ENCODE results near the gene NEDD4. TPM values are rescaled to one million over a fixed set of nuclear protein-coding genes. Genes with fewer than 3 reads are reported as not detected.
A peak's percentile ranks its signal among the peaks of the same experiment; 100 is the strongest.

NEDD4 gene
- polyA plus RNA-seq, 2 of the 4 experiments (the other 2 are of a cell fraction) = 56.4 to 78.8 TPM

- TF ChIP-seq USF2 (IDR thresholded peaks at IDR 0.05) (no peak), CBX2 (IDR thresholded peaks at IDR 0.05; ENCODE audit: borderline replicate concordance, low read depth) (no peak), POLR2A (IDR thresholded peaks at IDR 0.05; ENCODE audit: low read length) (no peak), TP53 (CRISPR knock-in tag; IDR thresholded peaks at IDR 0.05) (no peak), RARB (CRISPR knock-in tag; IDR thresholded peaks at IDR 0.05) (no peak)
Observed at GRCh38 chr15:55784286-55784685, 209.1 kb downstream of the NEDD4 start (continued).

DNA sequence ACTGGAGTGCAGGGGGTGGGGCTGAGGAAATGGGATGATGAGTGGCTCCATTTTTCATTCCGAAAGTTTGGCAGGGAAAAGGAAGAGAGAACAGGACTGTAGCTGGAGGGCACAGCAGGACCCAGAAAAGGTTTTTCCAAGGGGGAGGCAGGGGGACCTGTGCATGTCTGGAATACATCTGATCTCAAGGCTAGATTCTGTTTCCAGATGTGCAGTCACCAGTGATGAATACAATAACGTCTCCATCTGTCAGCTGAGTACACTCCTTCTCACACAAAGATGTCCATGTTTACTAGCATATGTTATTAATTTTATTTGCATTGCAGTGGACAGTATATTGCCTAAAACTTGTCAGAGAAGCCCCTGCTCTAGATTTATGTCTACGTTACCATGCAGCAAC, 210.5 kb downstream of the NEDD4 start:
- Histone ChIP-seq H3K4me2 (no peak overlapping the region), H3K27ac (no peak overlapping the region), H3K4me1 (no peaks in the 10 kb centered on the region), H3K9me3 (peaks cover 3% of the 10 kb centered on the region; the same call in 1 of the 3 replicates), H3K4me3 (no peak overlapping the region)
- POLR2A ChIA-PET = no interaction called here
- CTCF ChIA-PET = interaction anchor here (1.0 to 1.8 kb wide), 5 partner anchors 10 to 134 kb away, joined by 3 to 10 read pairs (median 4); no protein-coding TSS in a partner anchor
- no peak for ATAC-seq
- DNase-seq (ENCODE audit: low read depth in 1 of 2, low spot score in 1 of 2) = no peak
- TF ChIP-seq TFCP2L1 (CRISPR knock-in tag; IDR thresholded peaks at IDR 0.05) (no peak), ZC3H11A (IDR thresholded peaks at IDR 0.05) (no peak), ELK1 (IDR thresholded peaks at IDR 0.05; ENCODE audit: low read depth, low read length) (no peak)
- FAIRE-seq = no peak
- 60% methylated on average over 3 of the region's 3 CpGs for WGBS (ENCODE audit: missing lambda C conversion rate)

- CTCF ChIA-PET = interaction anchor here (0.6 to 1.2 kb wide), 2 partner anchors 27 to 100 kb away, joined by 4 read pairs; no protein-coding TSS in a partner anchor
Observed at GRCh38 chr15:55780292-55780691, 213.1 kb downstream of the NEDD4 start.

GRCh38 chr15:55778932-55779331, 214.5 kb downstream of the NEDD4 start:
- H3K4me2 ChIP-seq = no peak overlapping the region
- ATAC-seq (no peak), FAIRE-seq (no peak), DNase-seq (ENCODE audit: low read depth in 1 of 2, low spot score in 1 of 2) (no peak)
- no peak overlapping the region for H3K27ac ChIP-seq
- no peaks in the 10 kb centered on the region for H3K4me1 ChIP-seq
- H3K9me3 ChIP-seq = peaks cover 3% of the 10 kb centered on the region; the same call in 1 of the 3 replicates
- peak; percentile 78 for TF ChIP-seq MAFK (IDR thresholded peaks at IDR 0.05; ENCODE audit: partially characterized antibody)
- TF ChIP-seq RNF2 (IDR thresholded peaks at IDR 0.05; ENCODE audit: borderline replicate concordance, low read depth) = no peak
- CTCF ChIA-PET = interaction anchor here (1.0 to 1.2 kb wide), 2 partner anchors 20 to 25 kb away, joined by 3 to 4 read pairs; no protein-coding TSS in a partner anchor
- POLR2A ChIA-PET = no interaction called here
- no peak overlapping the region for H3K4me3 ChIP-seq
- 26% methylated on average over 3 of the region's 3 CpGs for WGBS (ENCODE audit: missing lambda C conversion rate)

More at GRCh38 chr15:55780292-55780691, 213.1 kb downstream of the NEDD4 start:
- 13% methylated on average over 2 of the region's 2 CpGs for WGBS (ENCODE audit: missing lambda C conversion rate)
- DNase-seq (ENCODE audit: low read depth in 1 of 2, low spot score in 1 of 2) = no peak
- TF ChIP-seq NPAS2 (CRISPR knock-in tag; IDR thresholded peaks at IDR 0.05; ENCODE audit: borderline replicate concordance) = no peak
- no peak for TF ChIP-seq ZFP36 (IDR thresholded peaks at IDR 0.05; ENCODE audit: borderline replicate concordance, partially characterized antibody)
- TF ChIP-seq NR3C1 (IDR thresholded peaks at IDR 0.05) = no peak
- TF ChIP-seq BCL3 (IDR thresholded peaks at IDR 0.05) = no peak
- TF ChIP-seq ZSCAN20 (CRISPR knock-in tag; IDR thresholded peaks at IDR 0.05) = no peak
- TF ChIP-seq CHD2 (IDR thresholded peaks at IDR 0.05; ENCODE audit: low read length, partially characterized antibody) = no peak
- Histone ChIP-seq H3K9me3 (peaks cover 3% of the 10 kb centered on the region; the same call in 1 of the 3 replicates), H3K4me2 (no peak overlapping the region), H3K27ac (no peak overlapping the region), H3K4me3 (no peak overlapping the region), H3K4me1 (no peaks in the 10 kb centered on the region)
- POLR2A ChIA-PET = no interaction called here
- no peak for FAIRE-seq
- no peak for ATAC-seq

Small RNA genes lying within 50 kb of the gene (small RNA-seq; reads per million reads assigned to genes)
- 0 reads per million in 6 experiments for gene RN7SL568P

Data from A549 (cell line).